ENCODE results near the gene HSD17B8.

Gene HSD17B8

GRCh38 chr6:33190504-33191107 lies 13.8 kb upstream of the HSD17B8 start:
- no peak overlapping the region for H3K9ac ChIP-seq (ENCODE audit: low read length)
- H4K20me1 ChIP-seq (ENCODE audit: insufficient read depth, low read length), result no peaks in the 10 kb centered on the region
- peaks cover 22% of the 10 kb centered on the region for H3K36me3 ChIP-seq (ENCODE audit: insufficient read depth, low read length)
- no peak overlapping the region for H3K4me3 ChIP-seq (ENCODE audit: low read depth, low read length, poor library complexity, severe bottlenecking)
- no peak overlapping the region for H2AFZ ChIP-seq (ENCODE audit: low read length)
- no peaks in the 10 kb centered on the region for H3K79me2 ChIP-seq (ENCODE audit: insufficient read depth, low read length)
- no peaks in the 10 kb centered on the region for H3F3A ChIP-seq (ENCODE audit: insufficient read depth, low read length)
- no peaks in the 10 kb centered on the region for H3K9me3 ChIP-seq (ENCODE audit: low read length)
- TF ChIP-seq EZH2 (IDR thresholded peaks at IDR 0.05; ENCODE audit: borderline replicate concordance, low read length), result no peak
- TF ChIP-seq CTCF (IDR thresholded peaks at IDR 0.05; ENCODE audit: low read length), result no peak
- H3K27me3 ChIP-seq (ENCODE audit: insufficient read depth, low read length), result peaks cover 13% of the 10 kb centered on the region
- no peak overlapping the region for H3K27ac ChIP-seq (ENCODE audit: low read depth, low read length, poor library complexity, severe bottlenecking)
- no peaks in the 10 kb centered on the region for H3K9me2 ChIP-seq (ENCODE audit: low read depth, low read length)
- no peak overlapping the region for H3K4me2 ChIP-seq (ENCODE audit: low read length)
- H3K4me1 ChIP-seq (ENCODE audit: insufficient read depth, low read length, severe bottlenecking), result peaks cover 10% of the 10 kb centered on the region

- Histone ChIP-seq H3K36me3 (ENCODE audit: insufficient read depth, low read length) (peaks cover 30% of the 10 kb centered on the region), H3K27ac (ENCODE audit: low read depth, low read length, poor library complexity, severe bottlenecking) (no peak overlapping the region), H3K79me2 (ENCODE audit: insufficient read depth, low read length) (no peaks in the 10 kb centered on the region), H4K20me1 (ENCODE audit: insufficient read depth, low read length) (no peaks in the 10 kb centered on the region), H3K4me1 (ENCODE audit: insufficient read depth, low read length, severe bottlenecking) (peaks cover 10% of the 10 kb centered on the region), H3K9me2 (ENCODE audit: low read depth, low read length) (no peaks in the 10 kb centered on the region), H2AFZ (ENCODE audit: low read length) (no peak overlapping the region), H3K4me2 (ENCODE audit: low read length) (no peak overlapping the region), H3K9ac (ENCODE audit: low read length) (no peak overlapping the region), H3F3A (ENCODE audit: insufficient read depth, low read length) (no peaks in the 10 kb centered on the region), H3K9me3 (ENCODE audit: low read length) (no peaks in the 10 kb centered on the region), H3K4me3 (ENCODE audit: low read depth, low read length, poor library complexity, severe bottlenecking) (no peak overlapping the region), H3K27me3 (ENCODE audit: insufficient read depth, low read length) (peaks cover 13% of the 10 kb centered on the region)
- TF ChIP-seq EZH2 (IDR thresholded peaks at IDR 0.05; ENCODE audit: borderline replicate concordance, low read length) (no peak), CTCF (IDR thresholded peaks at IDR 0.05; ENCODE audit: low read length) (no peak)
Observed at GRCh38 chr6:33191383-33192104, 12.9 kb upstream of the HSD17B8 start.

GRCh38 chr6:33192105-33192646 lies 12.3 kb upstream of the HSD17B8 start, which contains the start of gene COL11A2:
Gene COL11A2 (minus strand): TSS chr6:33192467. CDS start chr6:33192240, 227 bp downstream.
- H4K20me1 ChIP-seq (ENCODE audit: insufficient read depth, low read length), result no peaks in the 10 kb centered on the region

More at GRCh38 chr6:33192105-33192646, 12.3 kb upstream of the HSD17B8 start, which contains the start of gene COL11A2:
- Histone ChIP-seq H3K4me2 (ENCODE audit: low read length) (peak within 1 kb of the TSS; percentile 47; the same call in 1 of the 2 replicates), H3K9me3 (ENCODE audit: low read length) (no peaks in the 10 kb centered on the region), H3K4me3 (ENCODE audit: low read depth, low read length, poor library complexity, severe bottlenecking) (peak within 1 kb of the TSS; percentile 36), H2AFZ (ENCODE audit: low read length) (no peak within 1 kb of the TSS), H3K79me2 (ENCODE audit: insufficient read depth, low read length) (no peaks in the 10 kb centered on the region), H3K27me3 (ENCODE audit: insufficient read depth, low read length) (peaks cover 13% of the 10 kb centered on the region; the same call in 1 of the 2 replicates), H3K9me2 (ENCODE audit: low read depth, low read length) (no peaks in the 10 kb centered on the region), H3F3A (ENCODE audit: insufficient read depth, low read length) (no peaks in the 10 kb centered on the region), H3K27ac (ENCODE audit: low read depth, low read length, poor library complexity, severe bottlenecking) (no peak within 1 kb of the TSS), H3K9ac (ENCODE audit: low read length) (no peak within 1 kb of the TSS), H3K4me1 (ENCODE audit: insufficient read depth, low read length, severe bottlenecking) (peaks cover 10% of the 10 kb centered on the region), H3K36me3 (ENCODE audit: insufficient read depth, low read length) (peaks cover 33% of the 10 kb centered on the region)
- TF ChIP-seq EZH2 (IDR thresholded peaks at IDR 0.05; ENCODE audit: borderline replicate concordance, low read length) (no peak), CTCF (IDR thresholded peaks at IDR 0.05; ENCODE audit: low read length) (no peak)

Measured in OCI-LY1 (cell line).